ENCODE data around the gene CRLF2. TPM values are rescaled to one million over a fixed set of nuclear protein-coding genes. Genes with fewer than 3 reads are reported as not detected.

CRLF2 gene
- total and polyA plus RNA-seq, 10 of the 15 experiments (the other 5 are each of a cell fraction or from before 2014, with no cell fraction given) = 2.7 to 7.2 (median 4.5) TPM

DNA sequence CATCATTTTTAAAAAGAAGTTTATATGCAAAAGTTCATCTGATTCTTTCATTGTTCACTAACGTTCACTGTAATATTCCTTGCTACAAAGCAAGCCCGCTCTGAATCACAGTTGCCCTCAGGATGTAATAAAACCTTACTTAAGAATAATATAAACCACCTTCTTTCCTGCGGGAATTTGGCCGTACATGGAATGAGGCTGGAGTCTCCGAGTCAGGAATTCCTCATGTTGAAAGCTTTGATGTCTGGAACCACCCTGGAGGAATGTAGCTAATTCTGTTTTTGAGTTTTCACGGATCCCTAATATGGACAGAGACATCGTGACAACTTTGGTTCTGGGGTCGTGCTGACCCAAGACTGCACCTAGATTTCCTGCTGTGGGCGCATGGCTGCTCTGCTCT, 58.5 kb downstream of the CRLF2 start:
- no TSS peak for BruUV-seq (replicated peaks)
- RAD21 ChIA-PET (ENCODE audit: unreplicated experiment) = no interaction called here
- ATAC-seq (no peak), FAIRE-seq (no peak), DNase-seq (ENCODE audit: low read depth, low spot score) (no peak)
- 56% methylated on average over 9 of the region's 9 CpGs for WGBS (ENCODE audit: insufficient coverage, insufficient replicate concordance, low lambda C conversion rate, missing lambda C conversion rate)
- H3K36me3 ChIP-seq (ENCODE audit: control insufficient read depth in 2 of 2, insufficient read depth in 2 of 2, low read length in 1 of 2) = no peaks in the 10 kb centered on the region
- SMC1A ChIA-PET (ENCODE audit: uncharacterized antibody, unreplicated experiment) = no interaction called here
- no peak for TF ChIP-seq RELA (IDR thresholded peaks at IDR 0.05; ENCODE audit: borderline replicate concordance, partially characterized antibody)
- TF ChIP-seq, protein P1, sequence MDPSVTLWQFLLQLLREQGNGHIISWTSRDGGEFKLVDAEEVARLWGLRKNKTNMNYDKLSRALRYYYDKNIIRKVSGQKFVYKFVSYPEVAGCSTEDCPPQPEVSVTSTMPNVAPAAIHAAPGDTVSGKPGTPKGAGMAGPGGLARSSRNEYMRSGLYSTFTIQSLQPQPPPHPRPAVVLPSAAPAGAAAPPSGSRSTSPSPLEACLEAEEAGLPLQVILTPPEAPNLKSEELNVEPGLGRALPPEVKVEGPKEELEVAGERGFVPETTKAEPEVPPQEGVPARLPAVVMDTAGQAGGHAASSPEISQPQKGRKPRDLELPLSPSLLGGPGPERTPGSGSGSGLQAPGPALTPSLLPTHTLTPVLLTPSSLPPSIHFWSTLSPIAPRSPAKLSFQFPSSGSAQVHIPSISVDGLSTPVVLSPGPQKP (IDR thresholded peaks at IDR 0.05; ENCODE audit: low read depth, low read length) = no peak
- TF ChIP-seq BCL11A (IDR thresholded peaks at IDR 0.05; ENCODE audit: low read depth, low read length) = no peak
- no peak for TF ChIP-seq GATAD2B (conservative IDR thresholded peaks at IDR 0.05; ENCODE audit: low read depth)
- no peak for TF ChIP-seq EED (IDR thresholded peaks at IDR 0.05; ENCODE audit: low read depth)
- no peak for TF ChIP-seq CHD1 (IDR thresholded peaks at IDR 0.05; ENCODE audit: low read depth, low read length)
- TF ChIP-seq DPF2 (IDR thresholded peaks at IDR 0.05) = no peak
- TF ChIP-seq BMI1 (IDR thresholded peaks at IDR 0.05; ENCODE audit: borderline replicate concordance) = no peak
- no peak for TF ChIP-seq NBN (IDR thresholded peaks at IDR 0.05)
- no peak for TF ChIP-seq CEBPB (IDR thresholded peaks at IDR 0.05; ENCODE audit: borderline replicate concordance in 1 of 2, low read depth in 2 of 2, low read length in 2 of 2)
- no peak for TF ChIP-seq RAD21 (IDR thresholded peaks at IDR 0.05; ENCODE audit: insufficient read depth, low read depth, low read length)
- no peak for TF ChIP-seq SUZ12 (IDR thresholded peaks at IDR 0.05; ENCODE audit: unreplicated experiment)
- no peak for TF ChIP-seq SMC3 (IDR thresholded peaks at IDR 0.05; ENCODE audit: borderline replicate concordance, low read length)
- TF ChIP-seq MEF2A (IDR thresholded peaks at IDR 0.05; ENCODE audit: insufficient read depth, low read depth, low read length) = no peak
- TF ChIP-seq EGR1 (IDR thresholded peaks at IDR 0.05; ENCODE audit: borderline replicate concordance in 1 of 2, low read depth in 2 of 2, low read length in 2 of 2) = no peak
- TF ChIP-seq, protein P2, sequence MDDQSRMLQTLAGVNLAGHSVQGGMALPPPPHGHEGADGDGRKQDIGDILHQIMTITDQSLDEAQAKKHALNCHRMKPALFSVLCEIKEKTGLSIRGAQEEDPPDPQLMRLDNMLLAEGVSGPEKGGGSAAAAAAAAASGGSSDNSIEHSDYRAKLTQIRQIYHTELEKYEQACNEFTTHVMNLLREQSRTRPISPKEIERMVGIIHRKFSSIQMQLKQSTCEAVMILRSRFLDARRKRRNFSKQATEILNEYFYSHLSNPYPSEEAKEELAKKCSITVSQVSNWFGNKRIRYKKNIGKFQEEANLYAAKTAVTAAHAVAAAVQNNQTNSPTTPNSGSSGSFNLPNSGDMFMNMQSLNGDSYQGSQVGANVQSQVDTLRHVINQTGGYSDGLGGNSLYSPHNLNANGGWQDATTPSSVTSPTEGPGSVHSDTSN (IDR thresholded peaks at IDR 0.05; ENCODE audit: insufficient replicate concordance, low read depth, low read length) = no peak
- TF ChIP-seq BRCA1 (IDR thresholded peaks at IDR 0.05; ENCODE audit: low read depth, low read length) = no peak
- TF ChIP-seq SREBF2 (IDR thresholded peaks at IDR 0.05; ENCODE audit: low read length) = no peak
- TF ChIP-seq JUNB (IDR thresholded peaks at IDR 0.05) = no peak
- TF ChIP-seq HDGF (IDR thresholded peaks at IDR 0.05) = no peak
- H3K79me2 ChIP-seq (ENCODE audit: control insufficient read depth, insufficient read depth, low read length) = no peaks in the 10 kb centered on the region
- no peaks in the 10 kb centered on the region for H3K9me3 ChIP-seq (replicated peaks; ENCODE audit: control insufficient read depth, insufficient read depth, low read length)
- intact Hi-C loops (cut with micrococcal nuclease; ENCODE audit: unreplicated experiment) = no loop called here
- H4K20me1 ChIP-seq (ENCODE audit: control insufficient read depth, insufficient read depth) = no peaks in the 10 kb centered on the region
- no peak overlapping the region for H3K4me2 ChIP-seq (ENCODE audit: control insufficient read depth, insufficient read depth)
- H3K4me3 ChIP-seq = no peak overlapping the region
- in situ Hi-C loops (cut with MboI) = no loop called here
- no peak overlapping the region for H3K27ac ChIP-seq (ENCODE audit: control insufficient read depth, insufficient read depth)
- H3K4me1 ChIP-seq (ENCODE audit: control insufficient read depth, insufficient read depth, low read length) = no peaks in the 10 kb centered on the region
- CTCF ChIA-PET = no interaction called here
- H3K9ac ChIP-seq (ENCODE audit: control insufficient read depth, insufficient read depth, low read length) = no peak overlapping the region
- no peaks in the 10 kb centered on the region for H3K27me3 ChIP-seq (replicated peaks in 1 of 2; ENCODE audit: control insufficient read depth in 2 of 2, insufficient read depth in 2 of 2, low read length in 1 of 2)
- H2AFZ ChIP-seq (ENCODE audit: control insufficient read depth, low read depth, low read length) = no peak overlapping the region
- POLR2A ChIA-PET = no interaction called here

Measured in GM12878 (cell line).